Adrenal gland (tissue), 12 donors: ENCODE results near the gene IQSEC1. TPM values are rescaled to one million over a fixed set of nuclear protein-coding genes. Genes with fewer than 3 reads are reported as not detected.

Experiments
- DNase-seq, 7 donors: peaks; one replicate each; pipeline ENCODE4 v3.0.0-alpha.2; 2019 to 2020
- H3K27ac ChIP-seq, 5 donors: fragments of 200-600 bp; sonication (generic) in 4 of 5; 1 replicate in 3 of 5; 2 replicates in 2 of 5; pipeline versions ENCODE4 v1.5.1 to v1.8.0; 2016 to 2020; ENCODE audit warnings: mild to moderate bottlenecking in 1 of 5
- H3K27me3 ChIP-seq: fragments of 200-600 bp; 2 replicates; pipeline ENCODE4 v1.8.0; 2021
- H3K36me3 ChIP-seq, 2 donors: fragments of 200-600 bp; replicated peaks in 1 of 2; 1 replicate in 1 of 2; 2 replicates in 1 of 2; pipeline versions ENCODE4 v1.5.1 to v1.8.0; 2018 to 2022
- H3K4me1 ChIP-seq, 2 donors: fragments of 200-600 bp; replicated peaks in 1 of 2; 1 replicate in 1 of 2; 2 replicates in 1 of 2; pipeline versions ENCODE4 v1.5.1 to v1.8.0; 2018 to 2021
- H3K4me3 ChIP-seq, 4 donors: fragments of 200-600 bp; sonication (generic) in 3 of 4; one replicate each; pipeline ENCODE4 v1.5.1; 2016 to 2018
- H3K9me3 ChIP-seq, 3 donors: fragments of 200-600 bp; sonication (generic) in 1 of 3; replicated peaks in 1 of 3; 1 replicate in 2 of 3; 2 replicates in 1 of 3; pipeline versions ENCODE4 v1.5.1 to v1.8.0; 2016 to 2021
- CTCF ChIP-seq, 6 experiments: fragments of 450-650 bp in 4 of 6; fragments of 200-600 bp in 2 of 6; sonication (generic) in 1 of 6; IDR thresholded peaks; 1 replicate in 5 of 6; 2 replicates in 1 of 6; pipeline versions ENCODE4 v1.5.1 to v1.8.0; 2016 to 2021; ENCODE audit warnings: antibody characterized with exemption in 6 of 6, mild to moderate bottlenecking in 2 of 6, moderate library complexity in 1 of 6
- POLR2A ChIP-seq, 2 donors: fragments of 450-650 bp; IDR thresholded peaks; one replicate each; pipeline ENCODE4 v1.6.1; 2017; ENCODE audit warnings: antibody characterized with exemption in 2 of 2, mild to moderate bottlenecking in 2 of 2, moderate library complexity in 1 of 2
- WGBS, 4 donors: extraction: QIAGEN DNeasy Blood & Tissue Kit in 2 of 4; methylation state at CpG; one replicate each; pipeline versions ENCODE4 v1.1.5 to v1.1.7; 2013 to 2017; 5-methylcytosine and 5-hydroxymethylcytosine counted together
- intact Hi-C, 2 donors: fragments of 100-400 bp; cut with DNase I; formaldehyde crosslinking; loops; one replicate each; pipeline versions ENCODE4 v1.14.1 to v1.15.0; 2022 to 2023
- polyA plus RNA-seq, 3 donors: library from polyadenylated mRNA; stranded (reverse); fragments of 200-250 nt in 2 of 3; fragments of 350-450 nt in 1 of 3; fragmentation: Illumina TruSeq in 1 of 3; extraction: RNeasy Lipid Tissue Mini Kit (QIAGEN cat#74804) in 1 of 3; gene quantifications; one replicate each; pipeline ENCODE4 v1.2.3, GENCODE V29; 2013 to 2014
- total RNA-seq, 9 donors: library from RNA; depleted of rRNA in 4 of 9; stranded (reverse); fragments of >200 nt in 4 of 9; fragments of 120-200 nt in 1 of 9; fragmentation: NEBNext Ultra II Directional in 1 of 9; extraction: Animal tissue kit (Norgen Biotek cat#: 25700) in 1 of 9; gene quantifications; one replicate each; pipeline versions ENCODE4 v1.1.0 to v1.2.4, GENCODE V29; 2013 to 2023
- donor health status: healthy with polysubstance abuse.
- donor health status: Bipolar disorder and iron deficiency.
- donor health status: DM: yes; HTN: yes; CAD: no.
- donor health status: DM: no; HTN: no; CAD: no.
- donor health status: DM: no; HTN: no; CAD: no.
- donor health status: DM: yes; HTN: yes; CAD: no.

IQSEC1 gene
- total and polyA plus RNA-seq, 12 donors: 24.4 to 133 (median 94.2) TPM

- no peaks in the 10 kb centered on the region for H3K9me3 ChIP-seq
- H3K27ac ChIP-seq: no peak overlapping the region
- WGBS, 4 donors: 93 to 95% (median 94%) methylated on average over 8 of the region's 8 CpGs
- H3K4me3 ChIP-seq: no peak overlapping the region
- intact Hi-C loops: no loop called here
- H3K4me1 ChIP-seq: no peaks in the 10 kb centered on the region
- TF ChIP-seq CTCF (IDR thresholded peaks at IDR 0.05): no peak
- TF ChIP-seq POLR2A (IDR thresholded peaks at IDR 0.05): no peak
- no peaks in the 10 kb centered on the region for H3K36me3 ChIP-seq
- no peak for DNase-seq
- no peaks in the 10 kb centered on the region for H3K27me3 ChIP-seq
These were observed 210.8 kb downstream of the IQSEC1 start for GRCh38 chr3:12862387-12862786.

GRCh38 chr3:12861611-12862010 is 211.6 kb downstream of the IQSEC1 start:
- 84 to 85% (median 84%) methylated on average over 4 to 5 of the region's 5 CpGs for WGBS, 4 donors
- no peak overlapping the region for H3K27ac ChIP-seq
- intact Hi-C loops: no loop called here

GRCh38 chr3:12859840-12860239 is 213.4 kb downstream of the IQSEC1 start:
- H3K4me3 ChIP-seq: no peak overlapping the region
- no peak for TF ChIP-seq CTCF (IDR thresholded peaks at IDR 0.05)
- 74 to 82% (median 76%) methylated on average over 5 to 7 of the region's 7 CpGs for WGBS, 4 donors
- H3K27me3 ChIP-seq: no peaks in the 10 kb centered on the region
- intact Hi-C loops: no loop called here
- H3K36me3 ChIP-seq: no peaks in the 10 kb centered on the region
- DNase-seq: no peak
- no peaks in the 10 kb centered on the region for H3K4me1 ChIP-seq
- no peak overlapping the region for H3K27ac ChIP-seq
- H3K9me3 ChIP-seq: no peaks in the 10 kb centered on the region

More at GRCh38 chr3:12861611-12862010, 211.6 kb downstream of the IQSEC1 start:
- DNase-seq: no peak
- TF ChIP-seq POLR2A (IDR thresholded peaks at IDR 0.05) (no peak), CTCF (IDR thresholded peaks at IDR 0.05) (no peak)
- H3K36me3 ChIP-seq: no peaks in the 10 kb centered on the region
- H3K4me1 ChIP-seq: no peaks in the 10 kb centered on the region
- H3K9me3 ChIP-seq: no peaks in the 10 kb centered on the region
- no peak overlapping the region for H3K4me3 ChIP-seq
- no peaks in the 10 kb centered on the region for H3K27me3 ChIP-seq

- intact Hi-C loops: no loop called here
- DNase-seq: no peak
- WGBS, 4 donors: 80 to 92% (median 84%) methylated on average over 1 to 5 of the region's 5 CpGs
- H3K4me1 ChIP-seq: no peaks in the 10 kb centered on the region
- H3K9me3 ChIP-seq: no peaks in the 10 kb centered on the region
- H3K27me3 ChIP-seq: no peaks in the 10 kb centered on the region
- no peaks in the 10 kb centered on the region for H3K36me3 ChIP-seq
- TF ChIP-seq POLR2A (IDR thresholded peaks at IDR 0.05) (no peak), CTCF (IDR thresholded peaks at IDR 0.05) (no peak)
- H3K27ac ChIP-seq: no peak overlapping the region
- no peak overlapping the region for H3K4me3 ChIP-seq
These were observed 216.6 kb downstream of the IQSEC1 start for GRCh38 chr3:12856626-12857025.
